GM23248 (cell line): ENCODE data around the gene RNF213. TPM values are rescaled to one million over a fixed set of nuclear protein-coding genes. Genes with fewer than 3 reads are reported as not detected.

Experiments
- DNase-seq: peaks from one replicate; pipeline ENCODE4 v3.0.0-alpha.2; 2015
- H2AFZ ChIP-seq: fragments of 200-600 bp; sonication (generic); 2 replicates; pipeline ENCODE4 v1.6.1; 2016; ENCODE audit warnings: antibody characterized with exemption
- H3F3A ChIP-seq: fragments of 200-600 bp; sonication (generic); 2 replicates; pipeline ENCODE4 v1.6.1; 2016; ENCODE audit warnings: mild to moderate bottlenecking, antibody characterized with exemption, mixed run types; ENCODE audit not compliant: insufficient read depth
- H3K27ac ChIP-seq: fragments of 200-600 bp; sonication (generic); 2 replicates; pipeline ENCODE4 v1.5.1; 2016; ENCODE audit warnings: mild to moderate bottlenecking
- H3K27me3 ChIP-seq: fragments of 200-600 bp; sonication (generic); replicated peaks from 2 replicates; pipeline ENCODE4 v1.6.1; 2016; ENCODE audit warnings: mild to moderate bottlenecking; ENCODE audit not compliant: insufficient read depth
- H3K36me3 ChIP-seq: fragments of 200-600 bp; sonication (generic); 2 replicates; pipeline ENCODE4 v1.6.1; 2016; ENCODE audit warnings: low read depth, mild to moderate bottlenecking
- H3K4me1 ChIP-seq: fragments of 200-600 bp; sonication (generic); 2 replicates; pipeline ENCODE4 v1.6.1; 2016; ENCODE audit warnings: mild to moderate bottlenecking; ENCODE audit not compliant: insufficient read depth
- H3K4me2 ChIP-seq: fragments of 200-600 bp; sonication (generic); one replicate; pipeline ENCODE4 v1.6.1; 2016; ENCODE audit warnings: mild to moderate bottlenecking; ENCODE audit not compliant: unreplicated experiment
- H3K4me3 ChIP-seq: fragments of 200-600 bp; sonication (generic); 2 replicates; pipeline ENCODE4 v1.5.1; 2016; ENCODE audit warnings: mild to moderate bottlenecking
- H3K79me2 ChIP-seq: fragments of 200-600 bp; sonication (generic); 2 replicates; pipeline ENCODE4 v1.6.1; 2016; ENCODE audit warnings: mild to moderate bottlenecking; ENCODE audit not compliant: insufficient read depth
- H3K9ac ChIP-seq: fragments of 200-600 bp; sonication (generic); 2 replicates; pipeline ENCODE4 v1.6.1; 2016; ENCODE audit warnings: mild to moderate bottlenecking
- H3K9me2 ChIP-seq: fragments of 200-600 bp; sonication (generic); 2 replicates; pipeline ENCODE4 v1.6.1; 2016; ENCODE audit warnings: mixed run types, mild to moderate bottlenecking, moderate library complexity; ENCODE audit not compliant: insufficient read depth
- H3K9me3 ChIP-seq: fragments of 200-600 bp; sonication (generic); one replicate; pipeline ENCODE4 v1.6.1; 2017; ENCODE audit warnings: low read depth
- H4K20me1 ChIP-seq: fragments of 200-600 bp; sonication (generic); 2 replicates; pipeline ENCODE4 v1.6.0; 2016; ENCODE audit not compliant: insufficient read depth
- EZH2 ChIP-seq: fragments of 200-600 bp; sonication (generic); IDR thresholded peaks from 2 replicates; pipeline ENCODE4 v1.6.1; 2018; ENCODE audit warnings: antibody characterized with exemption, mild to moderate bottlenecking; ENCODE audit not compliant: insufficient read depth, poor library complexity, severe bottlenecking
- EZH2phosphoT487 ChIP-seq: fragments of 200-600 bp; sonication (generic); IDR thresholded peaks from 2 replicates; pipeline ENCODE4 v1.6.1; 2018; ENCODE audit warnings: antibody characterized with exemption, moderate library complexity, mild to moderate bottlenecking, low read depth; ENCODE audit not compliant: insufficient read depth
- WGBS, 2 experiments: methylation state at CpG; one replicate each; pipeline ENCODE4 v1.1.6; 2015 to 2017; ENCODE audit warnings: low lambda C conversion rate in 2 of 2, low coverage in 1 of 2; ENCODE audit errors: missing lambda C conversion rate in 2 of 2; 5-methylcytosine and 5-hydroxymethylcytosine counted together
- in situ Hi-C: fragments of 300-500 bp; cut with MboI; formaldehyde crosslinking; loops from 2 replicates; pipeline ENCODE4 v1.15.0; 2020
- polyA plus RNA-seq: library from polyadenylated mRNA; unstranded; fragments of >200 nt; fragmentation: Nextera tagmentation; extraction: Ambion mirVana; gene quantifications from 2 replicates; pipeline ENCODE4 v1.2.1, GENCODE V29; 2016
- total RNA-seq: library from RNA; depleted of rRNA; stranded (reverse); fragments of >200 nt; shearing (Covaris generic); gene quantifications from 2 replicates; pipeline ENCODE4 v1.2.3, GENCODE V29; 2014

The RNF213 gene
- total and polyA plus RNA-seq, 2 experiments from 2014 or later: 18.8 to 45.0 TPM

- H3K9me3 ChIP-seq: no peaks in the 10 kb centered on the region
- no peak overlapping the region for H3K27ac ChIP-seq
- no peak for DNase-seq
- H3K4me2 ChIP-seq: no peak overlapping the region
- H3K36me3 ChIP-seq: peaks cover 65% of the 10 kb centered on the region
- H3K9ac ChIP-seq: no peak overlapping the region
- H2AFZ ChIP-seq: no peak overlapping the region
- no peaks in the 10 kb centered on the region for H3K27me3 ChIP-seq
- 0 out of 2 replicates have a peak, but pooled peaks cover 6% of the 10 kb centered on the region for H3F3A ChIP-seq
- TF ChIP-seq EZH2phosphoT487 (no peak), EZH2 (no peak)
- H3K9me2 ChIP-seq: no peaks in the 10 kb centered on the region
- no peaks in the 10 kb centered on the region for H4K20me1 ChIP-seq
- 92 to 100% methylated on average over 7 of the region's 7 CpGs for WGBS, 2 experiments
- in situ Hi-C loops: no loop called here
- H3K4me1 ChIP-seq: no peaks in the 10 kb centered on the region
- no peak overlapping the region for H3K4me3 ChIP-seq
- H3K79me2 ChIP-seq: no peaks in the 10 kb centered on the region
Observed at GRCh38 chr17:80387071-80387470, 126.4 kb downstream of the RNF213 start.

GRCh38 chr17:80388175-80388574 lies 127.5 kb downstream of the RNF213 start:
- H3K36me3 ChIP-seq: peaks cover 58% of the 10 kb centered on the region
- no peak for DNase-seq
- H3K4me2 ChIP-seq: no peak overlapping the region
- H3K27ac ChIP-seq: no peak overlapping the region
- no peaks in the 10 kb centered on the region for H3K4me1 ChIP-seq
- TF ChIP-seq EZH2phosphoT487: no peak
- no peak for TF ChIP-seq EZH2
- H4K20me1 ChIP-seq: no peaks in the 10 kb centered on the region
- no peaks in the 10 kb centered on the region for H3K27me3 ChIP-seq
- in situ Hi-C loops: no loop called here
- 88 to 89% methylated on average over 15 of the region's 15 CpGs for WGBS, 2 experiments
- H2AFZ ChIP-seq: no peak overlapping the region
- no peaks in the 10 kb centered on the region for H3K79me2 ChIP-seq
- no peak overlapping the region for H3K4me3 ChIP-seq
- H3K9ac ChIP-seq: no peak overlapping the region
- H3F3A ChIP-seq: peaks cover 7% of the 10 kb centered on the region
- no peaks in the 10 kb centered on the region for H3K9me3 ChIP-seq
- no peaks in the 10 kb centered on the region for H3K9me2 ChIP-seq

- peaks cover 7% of the 10 kb centered on the region for H3F3A ChIP-seq
- no peak overlapping the region for H3K27ac ChIP-seq
- no peak overlapping the region for H3K4me3 ChIP-seq
- H3K9ac ChIP-seq: no peak overlapping the region
- TF ChIP-seq EZH2phosphoT487: no peak
- TF ChIP-seq EZH2: no peak
- no peaks in the 10 kb centered on the region for H3K4me1 ChIP-seq
- H3K9me3 ChIP-seq: no peaks in the 10 kb centered on the region
- WGBS, 2 experiments: 89 to 93% methylated on average over 10 of the region's 10 CpGs
- no peak overlapping the region for H3K4me2 ChIP-seq
- no peaks in the 10 kb centered on the region for H3K79me2 ChIP-seq
- no peaks in the 10 kb centered on the region for H4K20me1 ChIP-seq
- H3K36me3 ChIP-seq: peaks cover 58% of the 10 kb centered on the region
- in situ Hi-C loops: no loop called here
- H3K27me3 ChIP-seq: no peaks in the 10 kb centered on the region
- no peak overlapping the region for H2AFZ ChIP-seq
- DNase-seq: no peak
- H3K9me2 ChIP-seq: no peaks in the 10 kb centered on the region
Observed at GRCh38 chr17:80388601-80389000, 127.9 kb downstream of the RNF213 start.

- no peaks in the 10 kb centered on the region for H3K9me2 ChIP-seq
- no peaks in the 10 kb centered on the region for H3K4me1 ChIP-seq
- H3K27ac ChIP-seq: no peak overlapping the region
- H3K4me3 ChIP-seq: no peak overlapping the region
- no peaks in the 10 kb centered on the region for H3K27me3 ChIP-seq
- no peaks in the 10 kb centered on the region for H3K9me3 ChIP-seq
- H3K36me3 ChIP-seq: peaks cover 54% of the 10 kb centered on the region
- H4K20me1 ChIP-seq: no peaks in the 10 kb centered on the region
- peaks cover 7% of the 10 kb centered on the region for H3F3A ChIP-seq
- no peak overlapping the region for H2AFZ ChIP-seq
- no peak overlapping the region for H3K4me2 ChIP-seq
- DNase-seq: no peak
- in situ Hi-C loops: no loop called here
- TF ChIP-seq EZH2phosphoT487 (no peak), EZH2 (no peak)
- no peaks in the 10 kb centered on the region for H3K79me2 ChIP-seq
- WGBS, 2 experiments: 89% methylated on average over 22 of the region's 22 CpGs
- H3K9ac ChIP-seq: no peak overlapping the region
Observed at GRCh38 chr17:80389011-80389995, 128.7 kb downstream of the RNF213 start.
